ENCODE measurements around the gene RNU1-1.
"Not testable (repeated sequence)": the region's sequence is repeated elsewhere in the genome, so short reads cannot be mapped to it uniquely, and the experiment has no call there.

The RNU1-1 gene

DNA sequence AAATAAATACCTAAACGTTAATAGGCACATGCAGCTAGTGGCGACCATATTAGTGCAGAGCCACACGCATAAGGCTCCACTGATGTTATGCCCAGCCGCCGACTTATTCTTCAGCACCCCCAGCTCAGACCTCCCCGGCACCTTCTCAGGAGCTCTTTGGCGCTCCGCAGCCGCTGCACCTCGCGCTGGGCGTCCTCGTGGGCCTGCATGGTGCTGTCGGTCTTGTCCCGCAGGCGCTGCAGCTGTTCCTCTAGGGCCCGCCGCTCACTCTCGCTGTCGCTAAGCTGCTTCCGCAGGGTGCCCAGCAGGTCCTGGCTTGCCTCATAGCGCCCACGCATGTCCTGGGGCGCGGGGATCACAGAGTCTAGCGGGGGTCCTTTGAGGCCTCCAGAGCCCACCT is 30.9 kb downstream of the RNU1-1 start:
- H3K27me3 Mint-ChIP-seq; H3K4me3 Mint-ChIP-seq; DNase-seq (ENCODE audit: low spot score in 2 of 2); H3K9me3 Mint-ChIP-seq; H3K27ac Mint-ChIP-seq (ENCODE audit: low read depth); H3K4me1 Mint-ChIP-seq; ATAC-seq (replicated peaks; ENCODE audit: extremely low read depth, poor library complexity, severe bottlenecking): not testable (repeated sequence)
- H3K36me3 Mint-ChIP-seq (ENCODE audit: insufficient read depth) = peaks cover 36% of the 10 kb centered on the region

DNA sequence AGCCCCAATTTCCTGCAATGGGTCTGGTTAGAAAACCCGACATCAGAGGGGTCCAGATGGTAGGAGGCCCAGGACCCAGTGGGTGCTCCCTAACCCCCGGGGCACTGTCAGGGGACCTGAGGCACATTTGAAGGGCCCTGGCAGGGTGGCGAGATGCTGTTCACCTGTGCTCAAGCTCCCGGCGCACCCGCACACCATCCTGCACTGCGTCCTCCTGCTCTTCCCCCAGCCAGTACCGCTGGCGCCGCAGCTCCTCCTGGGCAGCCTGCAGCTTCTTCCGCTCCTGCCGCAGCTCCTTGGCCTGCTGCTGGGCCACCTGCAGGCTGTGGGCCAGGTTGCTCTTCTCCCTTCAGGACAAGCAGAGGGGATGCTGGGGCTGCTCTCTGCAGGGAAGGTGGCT is 36.0 kb downstream of the RNU1-1 start:
- H3K9me3 Mint-ChIP-seq = no peaks in the 10 kb centered on the region
- ATAC-seq (replicated peaks; ENCODE audit: extremely low read depth, poor library complexity, severe bottlenecking) = no peak

GRCh38 chr1:16475771-16476770 is 38.0 kb downstream of the RNU1-1 start:
- not testable (repeated sequence) for ATAC-seq (replicated peaks; ENCODE audit: extremely low read depth, poor library complexity, severe bottlenecking); DNase-seq (ENCODE audit: low spot score in 2 of 2); H3K27ac Mint-ChIP-seq (ENCODE audit: low read depth); H3K4me1 Mint-ChIP-seq; H3K9me3 Mint-ChIP-seq; H3K27me3 Mint-ChIP-seq; H3K4me3 Mint-ChIP-seq
- peaks cover 20% of the 10 kb centered on the region for H3K36me3 Mint-ChIP-seq (ENCODE audit: insufficient read depth)

More for the DNA sequence above, 36.0 kb downstream of the RNU1-1 start:
- Mint-ChIP-seq H3K36me3 (ENCODE audit: insufficient read depth) (peaks cover 32% of the 10 kb centered on the region), H3K4me3 (no peak overlapping the region), H3K27me3 (no peaks in the 10 kb centered on the region), H3K27ac (ENCODE audit: low read depth) (no peak overlapping the region), H3K4me1 (peaks cover 6% of the 10 kb centered on the region)
- DNase-seq (ENCODE audit: low spot score in 2 of 2) = no peak

GRCh38 chr1:16474891-16475290 is 39.2 kb downstream of the RNU1-1 start:
- ATAC-seq (replicated peaks; ENCODE audit: extremely low read depth, poor library complexity, severe bottlenecking); H3K9me3 Mint-ChIP-seq; H3K4me3 Mint-ChIP-seq; H3K27ac Mint-ChIP-seq (ENCODE audit: low read depth); H3K27me3 Mint-ChIP-seq; H3K4me1 Mint-ChIP-seq; DNase-seq (ENCODE audit: low spot score in 2 of 2): not testable (repeated sequence)
- peaks cover 14% of the 10 kb centered on the region for H3K36me3 Mint-ChIP-seq (ENCODE audit: insufficient read depth)

DNA sequence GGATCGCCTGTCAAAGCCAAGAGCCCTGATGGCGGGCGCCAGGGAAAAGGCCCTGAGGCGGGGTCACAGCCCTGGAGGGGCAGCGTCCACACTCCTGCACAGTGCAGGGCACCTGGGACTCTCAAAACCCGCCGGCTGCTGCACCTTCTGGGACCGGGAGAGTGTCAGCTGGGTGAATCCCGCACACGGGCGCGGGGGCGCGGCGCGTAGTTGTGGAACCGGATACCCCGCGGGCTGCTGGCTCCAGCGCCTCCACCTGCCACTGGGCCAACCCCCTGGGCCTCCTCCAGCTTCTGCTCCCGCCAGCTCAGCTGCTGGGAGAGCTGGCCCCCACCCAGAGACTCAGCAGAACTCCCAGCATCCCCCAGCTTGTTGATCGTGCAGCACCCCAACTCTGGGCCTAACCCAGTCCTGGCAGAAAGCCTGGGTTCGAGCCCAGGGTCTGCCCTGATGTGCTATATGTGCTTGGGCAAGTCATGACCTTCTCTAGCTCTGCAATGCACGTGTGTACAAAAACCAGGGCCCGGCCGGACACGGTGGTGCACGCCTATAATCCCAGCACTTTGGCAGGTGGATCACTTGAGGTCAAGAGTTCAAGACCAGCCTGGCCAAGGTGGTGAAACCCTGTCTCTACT is 39.8 kb downstream of the RNU1-1 start:
- H3K27ac Mint-ChIP-seq (ENCODE audit: low read depth) = no peak overlapping the region

GRCh38 chr1:16468558-16468957 is 45.5 kb downstream of the RNU1-1 start:
- no peaks in the 10 kb centered on the region for H3K9me3 Mint-ChIP-seq
- ATAC-seq (replicated peaks; ENCODE audit: extremely low read depth, poor library complexity, severe bottlenecking) (no peak), DNase-seq (ENCODE audit: low spot score in 2 of 2) (no peak)
- H3K27ac Mint-ChIP-seq (ENCODE audit: low read depth) = no peak overlapping the region
- H3K36me3 Mint-ChIP-seq (ENCODE audit: insufficient read depth) = peaks cover 5% of the 10 kb centered on the region
- H3K4me3 Mint-ChIP-seq = no peak overlapping the region
- H3K4me1 Mint-ChIP-seq = peaks cover 15% of the 10 kb centered on the region
- no peaks in the 10 kb centered on the region for H3K27me3 Mint-ChIP-seq

More for the DNA sequence above, 39.8 kb downstream of the RNU1-1 start:
- peaks cover 12% of the 10 kb centered on the region for H3K36me3 Mint-ChIP-seq (ENCODE audit: insufficient read depth)
- DNase-seq (ENCODE audit: low spot score in 2 of 2) = no peak
- H3K4me1 Mint-ChIP-seq = peaks cover 10% of the 10 kb centered on the region
- H3K27me3 Mint-ChIP-seq = no peaks in the 10 kb centered on the region
- H3K4me3 Mint-ChIP-seq = no peak overlapping the region
- no peaks in the 10 kb centered on the region for H3K9me3 Mint-ChIP-seq
- ATAC-seq (replicated peaks; ENCODE audit: extremely low read depth, poor library complexity, severe bottlenecking) = no peak

- no peak for DNase-seq (ENCODE audit: low spot score in 2 of 2)
- no peaks in the 10 kb centered on the region for H3K9me3 Mint-ChIP-seq
Observed at GRCh38 chr1:16464917-16465625, 49.0 kb downstream of the RNU1-1 start.

More at GRCh38 chr1:16464917-16465625, 49.0 kb downstream of the RNU1-1 start:
- ATAC-seq (replicated peaks; ENCODE audit: extremely low read depth, poor library complexity, severe bottlenecking) = no peak
- Mint-ChIP-seq H3K27me3 (no peaks in the 10 kb centered on the region), H3K36me3 (ENCODE audit: insufficient read depth) (peaks cover 20% of the 10 kb centered on the region), H3K4me3 (no peak overlapping the region), H3K4me1 (peaks cover 11% of the 10 kb centered on the region), H3K27ac (ENCODE audit: low read depth) (no peak overlapping the region)

Measured in central memory CD8-positive, alpha-beta T cell (primary cell).